ENCODE results near the gene SLC39A11. TPM values are rescaled to one million over a fixed set of nuclear protein-coding genes. Genes with fewer than 3 reads are reported as not detected.

Gene SLC39A11
- total and polyA plus RNA-seq, 4 donors = 18.9 to 44.9 (median 28.2) TPM

DNA sequence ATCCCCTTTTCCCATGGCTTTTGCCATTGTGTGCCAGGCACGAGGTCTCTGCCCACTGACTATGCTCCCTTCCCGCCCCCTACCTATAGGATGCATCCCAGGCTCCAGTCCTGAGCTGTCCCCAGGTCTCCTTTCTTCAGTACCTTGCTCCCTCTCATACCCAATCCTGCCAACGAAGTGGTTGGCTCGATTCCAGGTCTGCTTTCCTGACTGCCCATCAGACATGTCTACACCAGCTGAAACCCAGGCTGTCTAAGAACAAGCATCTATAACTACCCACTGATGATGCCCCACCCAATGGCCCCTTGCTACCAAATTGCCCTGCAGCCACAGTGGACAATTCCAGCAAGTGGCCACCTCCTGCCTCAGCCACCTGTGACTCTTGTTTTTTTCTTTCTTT is 492.6 kb downstream of the SLC39A11 start:
- TF ChIP-seq GABPA (IDR thresholded peaks at IDR 0.05 in 1 of 2, conservative IDR thresholded peaks at IDR 0.05 in 1 of 2) (no peak), SP1 (IDR thresholded peaks at IDR 0.05) (no peak), FOXA1 (IDR thresholded peaks at IDR 0.05) (no peak), JUND (IDR thresholded peaks at IDR 0.05) (no peak), HNF4A (conservative IDR thresholded peaks at IDR 0.05) (no peak), TAF1 (conservative IDR thresholded peaks at IDR 0.05) (no peak), NR2F2 (IDR thresholded peaks at IDR 0.05) (no peak), RAD21 (IDR thresholded peaks at IDR 0.05) (no peak), YY1 (IDR thresholded peaks at IDR 0.05) (no peak), FOXA2 (IDR thresholded peaks at IDR 0.05) (no peak)
- TF ChIP-seq, protein P1, sequence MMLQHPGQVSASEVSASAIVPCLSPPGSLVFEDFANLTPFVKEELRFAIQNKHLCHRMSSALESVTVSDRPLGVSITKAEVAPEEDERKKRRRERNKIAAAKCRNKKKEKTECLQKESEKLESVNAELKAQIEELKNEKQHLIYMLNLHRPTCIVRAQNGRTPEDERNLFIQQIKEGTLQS (IDR thresholded peaks at IDR 0.05) = no peak
- TF ChIP-seq, protein P2, sequence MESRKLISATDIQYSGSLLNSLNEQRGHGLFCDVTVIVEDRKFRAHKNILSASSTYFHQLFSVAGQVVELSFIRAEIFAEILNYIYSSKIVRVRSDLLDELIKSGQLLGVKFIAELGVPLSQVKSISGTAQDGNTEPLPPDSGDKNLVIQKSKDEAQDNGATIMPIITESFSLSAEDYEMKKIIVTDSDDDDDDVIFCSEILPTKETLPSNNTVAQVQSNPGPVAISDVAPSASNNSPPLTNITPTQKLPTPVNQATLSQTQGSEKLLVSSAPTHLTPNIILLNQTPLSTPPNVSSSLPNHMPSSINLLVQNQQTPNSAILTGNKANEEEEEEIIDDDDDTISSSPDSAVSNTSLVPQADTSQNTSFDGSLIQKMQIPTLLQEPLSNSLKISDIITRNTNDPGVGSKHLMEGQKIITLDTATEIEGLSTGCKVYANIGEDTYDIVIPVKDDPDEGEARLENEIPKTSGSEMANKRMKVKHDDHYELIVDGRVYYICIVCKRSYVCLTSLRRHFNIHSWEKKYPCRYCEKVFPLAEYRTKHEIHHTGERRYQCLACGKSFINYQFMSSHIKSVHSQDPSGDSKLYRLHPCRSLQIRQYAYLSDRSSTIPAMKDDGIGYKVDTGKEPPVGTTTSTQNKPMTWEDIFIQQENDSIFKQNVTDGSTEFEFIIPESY (IDR thresholded peaks at IDR 0.05) = no peak
- TF ChIP-seq, protein P3, sequence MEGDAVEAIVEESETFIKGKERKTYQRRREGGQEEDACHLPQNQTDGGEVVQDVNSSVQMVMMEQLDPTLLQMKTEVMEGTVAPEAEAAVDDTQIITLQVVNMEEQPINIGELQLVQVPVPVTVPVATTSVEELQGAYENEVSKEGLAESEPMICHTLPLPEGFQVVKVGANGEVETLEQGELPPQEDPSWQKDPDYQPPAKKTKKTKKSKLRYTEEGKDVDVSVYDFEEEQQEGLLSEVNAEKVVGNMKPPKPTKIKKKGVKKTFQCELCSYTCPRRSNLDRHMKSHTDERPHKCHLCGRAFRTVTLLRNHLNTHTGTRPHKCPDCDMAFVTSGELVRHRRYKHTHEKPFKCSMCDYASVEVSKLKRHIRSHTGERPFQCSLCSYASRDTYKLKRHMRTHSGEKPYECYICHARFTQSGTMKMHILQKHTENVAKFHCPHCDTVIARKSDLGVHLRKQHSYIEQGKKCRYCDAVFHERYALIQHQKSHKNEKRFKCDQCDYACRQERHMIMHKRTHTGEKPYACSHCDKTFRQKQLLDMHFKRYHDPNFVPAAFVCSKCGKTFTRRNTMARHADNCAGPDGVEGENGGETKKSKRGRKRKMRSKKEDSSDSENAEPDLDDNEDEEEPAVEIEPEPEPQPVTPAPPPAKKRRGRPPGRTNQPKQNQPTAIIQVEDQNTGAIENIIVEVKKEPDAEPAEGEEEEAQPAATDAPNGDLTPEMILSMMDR (IDR thresholded peaks at IDR 0.05; ENCODE audit: low read depth, low read length, missing input control) = no peak
- Histone ChIP-seq H3K9ac (ENCODE audit: low read depth in 1 of 2, low read length in 2 of 2) (no peak overlapping the region), H3K9me3 (ENCODE audit: control insufficient read depth in 4 of 4, low read length in 3 of 4) (no peaks in the 10 kb centered on the region), H3K27ac (ENCODE audit: low read depth in 1 of 2, low read length in 2 of 2) (no peak overlapping the region), H3K4me1 (ENCODE audit: control insufficient read depth in 4 of 4, insufficient read depth in 4 of 4, low read length in 3 of 4) (no peaks in the 10 kb centered on the region), H3K36me3 (ENCODE audit: control insufficient read depth in 4 of 4, insufficient read depth in 3 of 4, low read depth in 1 of 4, low read length in 3 of 4) (no peaks in the 10 kb centered on the region), H3K4me3 (ENCODE audit: low read depth in 1 of 3, low read length in 3 of 3) (no peak overlapping the region), H3K27me3 (ENCODE audit: control insufficient read depth in 4 of 4, insufficient read depth in 4 of 4, low read length in 3 of 4) (peaks cover 0 to 14% (median 4%) of the 10 kb centered on the region in 4 donors)
- 64% methylated on average over 4 of the region's 4 CpGs for WGBS
- DNase-seq (ENCODE audit: low spot score) = no peak

DNA sequence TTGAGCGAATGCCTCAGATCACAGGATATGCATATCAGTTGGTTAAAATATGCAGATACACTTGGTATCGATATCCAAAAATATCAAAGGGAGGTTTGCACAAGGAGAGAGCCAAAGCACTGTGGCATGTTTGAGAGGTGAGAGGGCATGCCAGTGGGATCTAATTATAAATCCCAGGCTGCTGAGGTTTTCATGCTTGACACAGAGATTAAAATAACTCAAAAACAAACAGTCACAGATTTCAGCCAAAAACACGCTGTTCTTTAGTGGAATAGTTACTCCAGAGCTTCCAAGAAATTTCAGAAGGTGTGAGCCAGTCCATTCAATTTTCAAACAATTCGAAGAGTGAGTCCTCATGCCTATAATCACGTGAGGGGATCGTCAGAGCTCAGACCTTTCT is 493.8 kb downstream of the SLC39A11 start:
- no peak overlapping the region for H3K4me3 ChIP-seq (ENCODE audit: low read depth in 1 of 3, low read length in 3 of 3)
- no peaks in the 10 kb centered on the region for H3K36me3 ChIP-seq (ENCODE audit: control insufficient read depth in 4 of 4, insufficient read depth in 3 of 4, low read depth in 1 of 4, low read length in 3 of 4)
- DNase-seq (ENCODE audit: low spot score) = no peak
- H3K27me3 ChIP-seq (ENCODE audit: control insufficient read depth in 4 of 4, insufficient read depth in 4 of 4, low read length in 3 of 4) = peaks cover 0 to 14% (median 5%) of the 10 kb centered on the region in 4 donors
- no peaks in the 10 kb centered on the region for H3K4me1 ChIP-seq (ENCODE audit: control insufficient read depth in 4 of 4, insufficient read depth in 4 of 4, low read length in 3 of 4)
- no peak overlapping the region for H3K27ac ChIP-seq (ENCODE audit: low read depth in 1 of 2, low read length in 2 of 2)
- WGBS = 65% methylated on average over 6 of the region's 6 CpGs
- no peak overlapping the region for H3K9ac ChIP-seq (ENCODE audit: low read depth in 1 of 2, low read length in 2 of 2)
- TF ChIP-seq YY1 (IDR thresholded peaks at IDR 0.05) (no peak), JUND (IDR thresholded peaks at IDR 0.05) (no peak), FOXA1 (IDR thresholded peaks at IDR 0.05) (no peak), RXRA (IDR thresholded peaks at IDR 0.05) (no peak), GABPA (IDR thresholded peaks at IDR 0.05 in 1 of 2, conservative IDR thresholded peaks at IDR 0.05 in 1 of 2) (no peak), HNF4A (conservative IDR thresholded peaks at IDR 0.05) (no peak)
- TF ChIP-seq, protein P1 (IDR thresholded peaks at IDR 0.05) = no peak
- TF ChIP-seq, protein P4, sequence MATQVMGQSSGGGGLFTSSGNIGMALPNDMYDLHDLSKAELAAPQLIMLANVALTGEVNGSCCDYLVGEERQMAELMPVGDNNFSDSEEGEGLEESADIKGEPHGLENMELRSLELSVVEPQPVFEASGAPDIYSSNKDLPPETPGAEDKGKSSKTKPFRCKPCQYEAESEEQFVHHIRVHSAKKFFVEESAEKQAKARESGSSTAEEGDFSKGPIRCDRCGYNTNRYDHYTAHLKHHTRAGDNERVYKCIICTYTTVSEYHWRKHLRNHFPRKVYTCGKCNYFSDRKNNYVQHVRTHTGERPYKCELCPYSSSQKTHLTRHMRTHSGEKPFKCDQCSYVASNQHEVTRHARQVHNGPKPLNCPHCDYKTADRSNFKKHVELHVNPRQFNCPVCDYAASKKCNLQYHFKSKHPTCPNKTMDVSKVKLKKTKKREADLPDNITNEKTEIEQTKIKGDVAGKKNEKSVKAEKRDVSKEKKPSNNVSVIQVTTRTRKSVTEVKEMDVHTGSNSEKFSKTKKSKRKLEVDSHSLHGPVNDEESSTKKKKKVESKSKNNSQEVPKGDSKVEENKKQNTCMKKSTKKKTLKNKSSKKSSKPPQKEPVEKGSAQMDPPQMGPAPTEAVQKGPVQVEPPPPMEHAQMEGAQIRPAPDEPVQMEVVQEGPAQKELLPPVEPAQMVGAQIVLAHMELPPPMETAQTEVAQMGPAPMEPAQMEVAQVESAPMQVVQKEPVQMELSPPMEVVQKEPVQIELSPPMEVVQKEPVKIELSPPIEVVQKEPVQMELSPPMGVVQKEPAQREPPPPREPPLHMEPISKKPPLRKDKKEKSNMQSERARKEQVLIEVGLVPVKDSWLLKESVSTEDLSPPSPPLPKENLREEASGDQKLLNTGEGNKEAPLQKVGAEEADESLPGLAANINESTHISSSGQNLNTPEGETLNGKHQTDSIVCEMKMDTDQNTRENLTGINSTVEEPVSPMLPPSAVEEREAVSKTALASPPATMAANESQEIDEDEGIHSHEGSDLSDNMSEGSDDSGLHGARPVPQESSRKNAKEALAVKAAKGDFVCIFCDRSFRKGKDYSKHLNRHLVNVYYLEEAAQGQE (IDR thresholded peaks at IDR 0.05) = no peak
- TF ChIP-seq, protein P2 (IDR thresholded peaks at IDR 0.05) = no peak
- H3K9me3 ChIP-seq (ENCODE audit: control insufficient read depth in 4 of 4, low read length in 3 of 4) = no peaks in the 10 kb centered on the region
